Measurements from ENCODE around the gene POFUT2.
A peak's percentile ranks its signal among the peaks of the same experiment; 100 is the strongest.

The POFUT2 gene

GRCh38 chr21:45231705-45232104, 56.0 kb downstream of the POFUT2 start:
- ChIA-PET CTCF (no interaction called here), POLR2A (no interaction called here)

DNA sequence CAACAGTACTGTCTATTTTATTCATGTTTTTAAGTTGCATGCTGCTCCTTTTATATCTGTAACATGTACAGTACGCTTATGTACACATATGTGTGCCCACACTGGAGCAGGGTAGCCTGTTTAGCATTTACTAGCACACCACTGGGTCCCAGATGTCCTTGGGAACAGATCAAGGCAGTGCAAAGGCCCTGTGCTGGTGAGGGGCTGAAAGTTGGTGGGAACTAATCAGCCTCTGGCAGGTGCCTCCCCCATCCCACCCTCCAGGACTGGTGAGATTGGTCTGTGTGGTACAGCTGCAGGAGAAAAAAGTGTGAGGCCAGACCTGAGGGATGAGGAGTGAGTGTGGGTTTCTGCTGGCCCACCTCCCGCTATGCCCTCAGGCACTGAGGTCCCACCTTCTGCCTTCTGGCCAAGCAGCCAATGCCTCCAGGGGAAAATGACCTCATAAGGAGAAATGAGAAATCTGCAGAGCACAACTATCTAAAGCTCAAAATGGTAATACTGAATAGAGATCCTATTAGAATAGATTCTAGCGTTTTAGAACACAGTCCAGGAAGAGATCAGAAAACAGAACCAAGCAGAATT, 58.9 kb downstream of the POFUT2 start:
- ChIA-PET CTCF (no interaction called here), POLR2A (no interaction called here)
- no peak overlapping the region for H3K27ac ChIP-seq (ENCODE audit: insufficient read depth in 1 of 2, low read depth in 1 of 2, low read length in 2 of 2, poor library complexity in 1 of 2, severe bottlenecking in 2 of 2)
- WGBS (ENCODE audit: insufficient coverage), result 100% methylated on average over 1 of the region's 3 CpGs
- no peak overlapping the region for H3K4me3 ChIP-seq (ENCODE audit: control insufficient read depth in 1 of 7, extremely low read depth in 1 of 7, insufficient read depth in 4 of 7, low read depth in 2 of 7, low read length in 6 of 7)
- H3K4me1 ChIP-seq (ENCODE audit: control extremely low read depth in 1 of 4, control insufficient read depth in 4 of 4, insufficient read depth in 4 of 4, low read length in 3 of 4), result peaks cover 0 to 2% (median 0%) of the 10 kb centered on the region in 4 experiments
- DNase-seq, result no peak
- no peaks in the 10 kb centered on the region for H3K36me3 ChIP-seq (ENCODE audit: control insufficient read depth in 4 of 4, insufficient read depth in 4 of 4, low read length in 3 of 4)
- no peaks in the 10 kb centered on the region for H3K27me3 ChIP-seq (replicated peaks in 2 of 5; ENCODE audit: control insufficient read depth in 4 of 5, insufficient read depth in 5 of 5, low read length in 4 of 5)
- H3K9me3 ChIP-seq (ENCODE audit: control extremely low read depth in 1 of 5, control insufficient read depth in 4 of 5, insufficient read depth in 2 of 5, low read depth in 1 of 5, low read length in 4 of 5), result no peaks in the 10 kb centered on the region

More at GRCh38 chr21:45231705-45232104, 56.0 kb downstream of the POFUT2 start:
- H3K9me3 ChIP-seq (ENCODE audit: control extremely low read depth in 1 of 5, control insufficient read depth in 4 of 5, insufficient read depth in 2 of 5, low read depth in 1 of 5, low read length in 4 of 5), result no peaks in the 10 kb centered on the region
- 89% methylated on average over 2 of the region's 3 CpGs for WGBS (ENCODE audit: insufficient coverage)
- DNase-seq, result no peak
- no peak overlapping the region for H3K4me3 ChIP-seq (ENCODE audit: control insufficient read depth in 1 of 7, extremely low read depth in 1 of 7, insufficient read depth in 4 of 7, low read depth in 2 of 7, low read length in 6 of 7)
- H3K36me3 ChIP-seq (ENCODE audit: control insufficient read depth in 4 of 4, insufficient read depth in 4 of 4, low read length in 3 of 4), result no peaks in the 10 kb centered on the region
- H3K27ac ChIP-seq (ENCODE audit: insufficient read depth in 1 of 2, low read depth in 1 of 2, low read length in 2 of 2, poor library complexity in 1 of 2, severe bottlenecking in 2 of 2), result no peak overlapping the region
- no peaks in the 10 kb centered on the region for H3K27me3 ChIP-seq (replicated peaks in 2 of 5; ENCODE audit: control insufficient read depth in 4 of 5, insufficient read depth in 5 of 5, low read length in 4 of 5)
- peaks cover 0 to 2% (median 0%) of the 10 kb centered on the region in 4 experiments for H3K4me1 ChIP-seq (ENCODE audit: control extremely low read depth in 1 of 4, control insufficient read depth in 4 of 4, insufficient read depth in 4 of 4, low read length in 3 of 4)

GRCh38 chr21:45228171-45228641, 59.5 kb downstream of the POFUT2 start:
- H3K9me3 ChIP-seq (ENCODE audit: control extremely low read depth in 1 of 5, control insufficient read depth in 4 of 5, insufficient read depth in 2 of 5, low read depth in 1 of 5, low read length in 4 of 5), result no peaks in the 10 kb centered on the region
- no peak overlapping the region for H3K4me3 ChIP-seq (ENCODE audit: control insufficient read depth in 1 of 7, extremely low read depth in 1 of 7, insufficient read depth in 4 of 7, low read depth in 2 of 7, low read length in 6 of 7)
- DNase-seq, result peak in 2 of 3 donors; percentile 35 to 38
- 98% methylated on average over 5 of the region's 6 CpGs for WGBS (ENCODE audit: insufficient coverage)
- ChIA-PET POLR2A (no interaction called here), CTCF (no interaction called here)
- peaks cover 0 to 2% (median 0%) of the 10 kb centered on the region in 4 experiments for H3K4me1 ChIP-seq (ENCODE audit: control extremely low read depth in 1 of 4, control insufficient read depth in 4 of 4, insufficient read depth in 4 of 4, low read length in 3 of 4)
- no peaks in the 10 kb centered on the region for H3K27me3 ChIP-seq (replicated peaks in 2 of 5; ENCODE audit: control insufficient read depth in 4 of 5, insufficient read depth in 5 of 5, low read length in 4 of 5)
- H3K27ac ChIP-seq (ENCODE audit: insufficient read depth in 1 of 2, low read depth in 1 of 2, low read length in 2 of 2, poor library complexity in 1 of 2, severe bottlenecking in 2 of 2), result no peak overlapping the region
- peaks cover 0 to 4% (median 0%) of the 10 kb centered on the region in 4 experiments for H3K36me3 ChIP-seq (ENCODE audit: control insufficient read depth in 4 of 4, insufficient read depth in 4 of 4, low read length in 3 of 4)

GRCh38 chr21:45227735-45228134, 60.0 kb downstream of the POFUT2 start:
- POLR2A ChIA-PET, result no interaction called here
- Histone ChIP-seq H3K9me3 (ENCODE audit: control extremely low read depth in 1 of 5, control insufficient read depth in 4 of 5, insufficient read depth in 2 of 5, low read depth in 1 of 5, low read length in 4 of 5) (no peaks in the 10 kb centered on the region), H3K27me3 (replicated peaks in 2 of 5; ENCODE audit: control insufficient read depth in 4 of 5, insufficient read depth in 5 of 5, low read length in 4 of 5) (no peaks in the 10 kb centered on the region), H3K36me3 (ENCODE audit: control insufficient read depth in 4 of 4, insufficient read depth in 4 of 4, low read length in 3 of 4) (peaks cover 0 to 7% (median 0%) of the 10 kb centered on the region in 4 experiments), H3K4me1 (ENCODE audit: control extremely low read depth in 1 of 4, control insufficient read depth in 4 of 4, insufficient read depth in 4 of 4, low read length in 3 of 4) (peaks cover 0 to 2% (median 0%) of the 10 kb centered on the region in 4 experiments), H3K4me3 (ENCODE audit: control insufficient read depth in 1 of 7, extremely low read depth in 1 of 7, insufficient read depth in 4 of 7, low read depth in 2 of 7, low read length in 6 of 7) (no peak overlapping the region), H3K27ac (ENCODE audit: insufficient read depth in 1 of 2, low read depth in 1 of 2, low read length in 2 of 2, poor library complexity in 1 of 2, severe bottlenecking in 2 of 2) (no peak overlapping the region)
- no peak for DNase-seq
- WGBS (ENCODE audit: insufficient coverage), result 93% methylated on average over 4 of the region's 10 CpGs
- CTCF ChIA-PET, result interaction anchor here (1.1 kb wide), 1 partner anchor 21 kb away, joined by 3 read pairs; no protein-coding TSS in a partner anchor

- H3K36me3 ChIP-seq (ENCODE audit: control insufficient read depth in 4 of 4, insufficient read depth in 4 of 4, low read length in 3 of 4), result peaks cover 0 to 10% (median 3%) of the 10 kb centered on the region in 4 experiments
- DNase-seq, result no peak
- 63% methylated on average over 9 of the region's 15 CpGs for WGBS (ENCODE audit: insufficient coverage)
- ChIA-PET POLR2A (interaction anchor here (0.6 kb wide), 2 partner anchors 13 to 97 kb away, joined by 4 to 7 read pairs; no protein-coding TSS in a partner anchor), CTCF (interaction anchor here (1.1 kb wide), 1 partner anchor 22 kb away, joined by 3 read pairs; no protein-coding TSS in a partner anchor)
- H3K4me3 ChIP-seq (ENCODE audit: control insufficient read depth in 1 of 7, extremely low read depth in 1 of 7, insufficient read depth in 4 of 7, low read depth in 2 of 7, low read length in 6 of 7), result no peak overlapping the region
- H3K27ac ChIP-seq (ENCODE audit: insufficient read depth in 1 of 2, low read depth in 1 of 2, low read length in 2 of 2, poor library complexity in 1 of 2, severe bottlenecking in 2 of 2), result no peak overlapping the region
- no peaks in the 10 kb centered on the region for H3K27me3 ChIP-seq (replicated peaks in 2 of 5; ENCODE audit: control insufficient read depth in 4 of 5, insufficient read depth in 5 of 5, low read length in 4 of 5)
- no peaks in the 10 kb centered on the region for H3K9me3 ChIP-seq (ENCODE audit: control extremely low read depth in 1 of 5, control insufficient read depth in 4 of 5, insufficient read depth in 2 of 5, low read depth in 1 of 5, low read length in 4 of 5)
- peaks cover 0 to 2% (median 0%) of the 10 kb centered on the region in 4 experiments for H3K4me1 ChIP-seq (ENCODE audit: control extremely low read depth in 1 of 4, control insufficient read depth in 4 of 4, insufficient read depth in 4 of 4, low read length in 3 of 4)
These were observed 61.0 kb downstream of the POFUT2 start for GRCh38 chr21:45226540-45227326.

- CTCF ChIA-PET, result no interaction called here
- no peak overlapping the region for H3K27ac ChIP-seq (ENCODE audit: insufficient read depth in 1 of 2, low read depth in 1 of 2, low read length in 2 of 2, poor library complexity in 1 of 2, severe bottlenecking in 2 of 2)
- H3K9me3 ChIP-seq (ENCODE audit: control extremely low read depth in 1 of 5, control insufficient read depth in 4 of 5, insufficient read depth in 2 of 5, low read depth in 1 of 5, low read length in 4 of 5), result no peaks in the 10 kb centered on the region
- H3K4me3 ChIP-seq (ENCODE audit: control insufficient read depth in 1 of 7, extremely low read depth in 1 of 7, insufficient read depth in 4 of 7, low read depth in 2 of 7, low read length in 6 of 7), result no peak overlapping the region
- H3K36me3 ChIP-seq (ENCODE audit: control insufficient read depth in 4 of 4, insufficient read depth in 4 of 4, low read length in 3 of 4), result peaks cover 0 to 19% (median 9%) of the 10 kb centered on the region in 4 experiments
- peaks cover 0 to 2% (median 0%) of the 10 kb centered on the region in 4 experiments for H3K4me1 ChIP-seq (ENCODE audit: control extremely low read depth in 1 of 4, control insufficient read depth in 4 of 4, insufficient read depth in 4 of 4, low read length in 3 of 4)
- WGBS (ENCODE audit: insufficient coverage), result 99% methylated on average over 15 of the region's 16 CpGs
- POLR2A ChIA-PET, result interaction anchor here (0.6 kb wide), 1 partner anchor 97 kb away, joined by 7 read pairs; no protein-coding TSS in a partner anchor
- DNase-seq, result no peak
- no peaks in the 10 kb centered on the region for H3K27me3 ChIP-seq (replicated peaks in 2 of 5; ENCODE audit: control insufficient read depth in 4 of 5, insufficient read depth in 5 of 5, low read length in 4 of 5)
These were observed 61.9 kb downstream of the POFUT2 start for GRCh38 chr21:45225741-45226327.

Measured in common myeloid progenitor, CD34-positive (primary cell).